ENCODE results near the gene DENND1A. TPM values are rescaled to one million over a fixed set of nuclear protein-coding genes. Genes with fewer than 3 reads are reported as not detected.

DENND1A gene
- total and polyA plus RNA-seq, 2 experiments from 2014 or later: 13.1 to 28.7 TPM

- TF ChIP-seq EZH2phosphoT487 (IDR thresholded peaks at IDR 0.05; ENCODE audit: unreplicated experiment) (no peak), ZNF114 (CRISPR knock-in tag; IDR thresholded peaks at IDR 0.05) (no peak)
- Histone ChIP-seq H3K4me2 (no peak overlapping the region), H3K4me1 (ENCODE audit: insufficient read depth) (no peaks in the 10 kb centered on the region), H4K20me1 (replicated peaks; ENCODE audit: insufficient read depth) (no peaks in the 10 kb centered on the region; the same call in 1 of the 2 replicates), H2AFZ (no peak overlapping the region), H3K79me2 (replicated peaks; ENCODE audit: insufficient read depth) (no peaks in the 10 kb centered on the region), H3K27me3 (ENCODE audit: insufficient read depth) (no peaks in the 10 kb centered on the region), H3K27ac (ENCODE audit: low read depth) (no peak overlapping the region), H3K9me2 (ENCODE audit: insufficient read depth) (no peaks in the 10 kb centered on the region), H3F3A (replicated peaks; ENCODE audit: low read depth) (no peaks in the 10 kb centered on the region), H3K4me3 (no peak overlapping the region), H3K36me3 (ENCODE audit: insufficient read depth) (no peaks in the 10 kb centered on the region)
- H3K4me1 Mint-ChIP-seq: peaks cover 10% of the 10 kb centered on the region
- H3K27me3 Mint-ChIP-seq (ENCODE audit: insufficient read depth, low read depth, poor library complexity): peaks cover 9% of the 10 kb centered on the region
- ATAC-seq (no peak), DNase-seq (ENCODE audit: low spot score) (no peak)
- H3K36me3 Mint-ChIP-seq (ENCODE audit: low read depth): no peaks in the 10 kb centered on the region
- H3K9me3 Mint-ChIP-seq: no peaks in the 10 kb centered on the region
- no peak overlapping the region for H3K27ac Mint-ChIP-seq
- no peak overlapping the region for H3K4me3 Mint-ChIP-seq
Observed at GRCh38 chr9:123541411-123541810, 388.5 kb downstream of the DENND1A start.

GRCh38 chr9:123540457-123540856, 389.5 kb downstream of the DENND1A start:
- no peaks in the 10 kb centered on the region for H3K79me2 ChIP-seq (replicated peaks; ENCODE audit: insufficient read depth)
- no peaks in the 10 kb centered on the region for H3K9me2 ChIP-seq (ENCODE audit: insufficient read depth)
- H3K4me1 ChIP-seq (ENCODE audit: insufficient read depth): no peaks in the 10 kb centered on the region
- H3K4me2 ChIP-seq: no peak overlapping the region
- H3K4me3 Mint-ChIP-seq: no peak overlapping the region
- H3K36me3 ChIP-seq (ENCODE audit: insufficient read depth): no peaks in the 10 kb centered on the region
- DNase-seq (ENCODE audit: low spot score) (no peak), ATAC-seq (no peak)
- H3K27ac Mint-ChIP-seq: no peak overlapping the region
- H3K4me3 ChIP-seq: no peak overlapping the region
- no peaks in the 10 kb centered on the region for H3F3A ChIP-seq (replicated peaks; ENCODE audit: low read depth)
- H4K20me1 ChIP-seq (replicated peaks; ENCODE audit: insufficient read depth): no peaks in the 10 kb centered on the region; the same call in 1 of the 2 replicates
- H3K4me1 Mint-ChIP-seq: peaks cover 10% of the 10 kb centered on the region
- no peaks in the 10 kb centered on the region for H3K27me3 ChIP-seq (ENCODE audit: insufficient read depth)
- H3K9me3 Mint-ChIP-seq: no peaks in the 10 kb centered on the region
- no peak overlapping the region for H3K27ac ChIP-seq (ENCODE audit: low read depth)
- H3K36me3 Mint-ChIP-seq (ENCODE audit: low read depth): no peaks in the 10 kb centered on the region
- no peak overlapping the region for H2AFZ ChIP-seq
- H3K27me3 Mint-ChIP-seq (ENCODE audit: insufficient read depth, low read depth, poor library complexity): peaks cover 9% of the 10 kb centered on the region
- TF ChIP-seq ETS1 (IDR thresholded peaks at IDR 0.05): no peak
- no peak for TF ChIP-seq CREB1 (CRISPR knock-in tag; IDR thresholded peaks at IDR 0.05; ENCODE audit: low read depth)
- no peak for TF ChIP-seq POLR2AphosphoS5 (IDR thresholded peaks at IDR 0.05; ENCODE audit: low read depth)
- TF ChIP-seq ZNF114 (CRISPR knock-in tag; IDR thresholded peaks at IDR 0.05): no peak
- no peak for TF ChIP-seq ZNF462 (CRISPR knock-in tag; IDR thresholded peaks at IDR 0.05)
- TF ChIP-seq ZNF331 (CRISPR knock-in tag; IDR thresholded peaks at IDR 0.05; ENCODE audit: low read depth): no peak
- no peak for TF ChIP-seq NANOG (IDR thresholded peaks at IDR 0.05; ENCODE audit: borderline replicate concordance)
- TF ChIP-seq EZH2phosphoT487 (IDR thresholded peaks at IDR 0.05; ENCODE audit: unreplicated experiment): no peak
- TF ChIP-seq REST (IDR thresholded peaks at IDR 0.05; ENCODE audit: unreplicated experiment): no peak
- no peak for TF ChIP-seq EZH2 (IDR thresholded peaks at IDR 0.05; ENCODE audit: low read depth, unreplicated experiment)
